Spleen (tissue), 11 donors: ENCODE data around the gene SLC39A11. TPM values are rescaled to one million over a fixed set of nuclear protein-coding genes. Genes with fewer than 3 reads are reported as not detected.

ENCODE experiments used
- DNase-seq: peaks from one replicate; pipeline ENCODE4 v3.0.0-alpha.2; 2020
- H3K27ac ChIP-seq, 8 donors: fragments of 200-600 bp; sonication (generic) in 7 of 8; 1 replicate in 4 of 8; 2 replicates in 4 of 8; pipeline versions ENCODE4 v1.5.0 to v1.8.0; 2016 to 2021; ENCODE audit warnings: inconsistent platforms in 4 of 8, mild to moderate bottlenecking in 4 of 8, moderate library complexity in 1 of 8
- H3K27me3 ChIP-seq, 7 donors: fragments of 200-600 bp; sonication (generic) in 6 of 7; replicated peaks in 1 of 7; 1 replicate in 4 of 7; 2 replicates in 3 of 7; pipeline versions ENCODE4 v1.5.0 to v1.8.0; 2016 to 2021; ENCODE audit warnings: inconsistent platforms in 3 of 7, mild to moderate bottlenecking in 1 of 7
- H3K36me3 ChIP-seq, 6 donors: fragments of 200-600 bp; sonication (generic) in 5 of 6; 1 replicate in 4 of 6; 2 replicates in 2 of 6; pipeline versions ENCODE4 v1.5.0 to v1.8.0; 2016 to 2021; ENCODE audit warnings: inconsistent platforms in 2 of 6
- H3K4me1 ChIP-seq, 6 donors: fragments of 200-600 bp; sonication (generic) in 5 of 6; 1 replicate in 3 of 6; 2 replicates in 3 of 6; pipeline versions ENCODE4 v1.5.0 to v1.8.0; 2016 to 2021; ENCODE audit warnings: inconsistent platforms in 3 of 6
- H3K4me3 ChIP-seq, 8 donors: fragments of 200-600 bp; sonication (generic) in 7 of 8; 1 replicate in 4 of 8; 2 replicates in 4 of 8; pipeline versions ENCODE4 v1.5.0 to v1.8.0; 2016 to 2021; ENCODE audit warnings: inconsistent platforms in 4 of 8, mild to moderate bottlenecking in 4 of 8, moderate library complexity in 2 of 8
- H3K9me3 ChIP-seq, 8 donors: fragments of 200-600 bp; sonication (generic) in 7 of 8; 1 replicate in 4 of 8; 2 replicates in 4 of 8; pipeline versions ENCODE4 v1.5.0 to v1.8.0; 2016 to 2021; ENCODE audit warnings: inconsistent platforms in 4 of 8
- CTCF ChIP-seq, 11 experiments: fragments of 200-600 bp in 7 of 11; fragments of 450-650 bp in 4 of 11; sonication (generic) in 4 of 11; IDR thresholded peaks in 8 of 11; conservative IDR thresholded peaks in 3 of 11; 1 replicate in 7 of 11; 2 replicates in 4 of 11; pipeline versions ENCODE4 v1.4.0 to v1.8.0; 2016 to 2021; ENCODE audit warnings: antibody characterized with exemption in 11 of 11, inconsistent platforms in 4 of 11, mild to moderate bottlenecking in 1 of 11
- POLR2A ChIP-seq, 3 donors: fragments of 450-650 bp; IDR thresholded peaks; one replicate each; pipeline ENCODE4 v1.5.1; 2017; ENCODE audit warnings: antibody characterized with exemption in 3 of 3, mild to moderate bottlenecking in 1 of 3
- POLR2AphosphoS5 ChIP-seq, 3 donors: sonication (generic); formaldehyde crosslinking; IDR thresholded peaks; one replicate each; pipeline ENCODE4 v1.5.1; 2017; ENCODE audit warnings: antibody characterized with exemption in 3 of 3
- WGBS, 5 donors: extraction: QIAGEN DNeasy Blood & Tissue Kit in 3 of 5; methylation state at CpG; one replicate each; pipeline versions ENCODE4 v1.1.5 to v1.1.7; 2013 to 2018; 5-methylcytosine and 5-hydroxymethylcytosine counted together
- intact Hi-C: fragments of 100-400 bp; cut with DNase I; formaldehyde crosslinking; loops from one replicate; pipeline ENCODE4 v1.15.0; 2023; ENCODE audit warnings: low total_unique reads
- polyA plus RNA-seq, 3 donors: library from polyadenylated mRNA; stranded (reverse); fragments of 200-250 nt; gene quantifications; one replicate each; pipeline ENCODE4 v1.2.1, GENCODE V29; 2013
- total RNA-seq, 7 donors: library from RNA; depleted of rRNA in 3 of 7; stranded (reverse); fragments of >200 nt in 3 of 7; fragmentation: NEBNext Ultra II Directional in 4 of 7; extraction: Animal tissue kit (Norgen Biotek cat#: 25700) in 4 of 7; gene quantifications; one replicate each; pipeline versions ENCODE4 v1.1.0 to v1.2.1, GENCODE V29; 2016 to 2021
- donor health status: healthy with polysubstance abuse.
- donor health status: DM: no; HTN: no; CAD: no; lungs with moderate emphysema.
- donor health status: DM: no; HTN: no; CAD: no.
- donor health status: Bipolar disorder and iron deficiency.
- donor health status: healthy.
- donor health status: DM: no; HTN: no; CAD: no.
- donor health status: DM: yes; HTN: yes; CAD: no.

SLC39A11 gene
- total and polyA plus RNA-seq, 10 donors: 4.1 to 45.2 (median 27.8) TPM

GRCh38 chr17:72976971-72977770 is 115.3 kb downstream of the SLC39A11 start:
- Histone ChIP-seq H3K27ac (peak overlapping the region in 4 of 8 donors; percentile 1 to 57 (median 23)), H3K36me3 (no peaks in the 10 kb centered on the region), H3K9me3 (peaks cover 0 to 3% (median 0%) of the 10 kb centered on the region in 8 donors), H3K4me1 (peaks cover 0 to 35% (median 18%) of the 10 kb centered on the region in 6 donors), H3K4me3 (no peak overlapping the region), H3K27me3 (no peaks in the 10 kb centered on the region)
- no peak for TF ChIP-seq POLR2AphosphoS5 (IDR thresholded peaks at IDR 0.05)
- intact Hi-C loops: no loop called here
- WGBS, 5 donors: 60 to 79% (median 72%) methylated on average over 12 of the region's 12 CpGs
- DNase-seq: no peak

- Histone ChIP-seq H3K27ac (no peak overlapping the region), H3K4me1 (peaks cover 0 to 36% (median 18%) of the 10 kb centered on the region in 6 donors), H3K9me3 (peaks cover 0 to 3% (median 0%) of the 10 kb centered on the region in 8 donors), H3K4me3 (no peak overlapping the region), H3K27me3 (no peaks in the 10 kb centered on the region), H3K36me3 (no peaks in the 10 kb centered on the region)
- TF ChIP-seq CTCF (IDR thresholded peaks at IDR 0.05 in 8 of 11, conservative IDR thresholded peaks at IDR 0.05 in 3 of 11) (no peak), POLR2AphosphoS5 (IDR thresholded peaks at IDR 0.05) (no peak), POLR2A (IDR thresholded peaks at IDR 0.05) (no peak)
- DNase-seq: no peak
- 96 to 100% (median 98%) methylated on average over 2 of the region's 2 CpGs for WGBS, 5 donors
- intact Hi-C loops: no loop called here
Measured at GRCh38 chr17:72975509-72975908, 117.0 kb downstream of the SLC39A11 start.

- Histone ChIP-seq H3K4me3 (no peak overlapping the region), H3K9me3 (peaks cover 0 to 3% (median 0%) of the 10 kb centered on the region in 8 donors), H3K27me3 (no peaks in the 10 kb centered on the region), H3K4me1 (peaks cover 0 to 36% (median 18%) of the 10 kb centered on the region in 6 donors), H3K36me3 (no peaks in the 10 kb centered on the region), H3K27ac (no peak overlapping the region)
- TF ChIP-seq POLR2A (IDR thresholded peaks at IDR 0.05) (no peak), CTCF (IDR thresholded peaks at IDR 0.05 in 8 of 11, conservative IDR thresholded peaks at IDR 0.05 in 3 of 11) (no peak), POLR2AphosphoS5 (IDR thresholded peaks at IDR 0.05) (no peak)
- WGBS, 5 donors: 96 to 99% (median 98%) methylated on average over 3 to 4 of the region's 4 CpGs
- no peak for DNase-seq
- intact Hi-C loops: no loop called here
Measured at GRCh38 chr17:72974605-72975232, 117.8 kb downstream of the SLC39A11 start.

GRCh38 chr17:72972263-72972951 is 120.1 kb downstream of the SLC39A11 start:
- peaks cover 0 to 24% (median 6%) of the 10 kb centered on the region in 6 donors for H3K4me1 ChIP-seq
- no peak overlapping the region for H3K27ac ChIP-seq
- no peak overlapping the region for H3K4me3 ChIP-seq
- H3K36me3 ChIP-seq: no peaks in the 10 kb centered on the region
- intact Hi-C loops: no loop called here
- H3K27me3 ChIP-seq: no peaks in the 10 kb centered on the region
- WGBS, 5 donors: 80 to 89% (median 86%) methylated on average over 9 of the region's 9 CpGs
- no peak for TF ChIP-seq POLR2AphosphoS5 (IDR thresholded peaks at IDR 0.05)
- no peak for TF ChIP-seq POLR2A (IDR thresholded peaks at IDR 0.05)
- TF ChIP-seq CTCF (IDR thresholded peaks at IDR 0.05 in 8 of 11, conservative IDR thresholded peaks at IDR 0.05 in 3 of 11): no peak
- H3K9me3 ChIP-seq: peaks cover 0 to 3% (median 0%) of the 10 kb centered on the region in 8 donors
- DNase-seq: no peak
